Transverse colon (tissue), 3 donors: ENCODE measurements around the gene DENND1A.

Experiments
- CTCF ChIP-seq, 5 experiments: fragments of 200-600 bp in 3 of 5; fragments of 450-650 bp in 2 of 5; sonication (generic) in 3 of 5; IDR thresholded peaks; 1 replicate in 2 of 5; 2 replicates in 3 of 5; pipeline ENCODE4 v1.5.1; 2016 to 2017; ENCODE audit warnings: antibody characterized with exemption in 5 of 5, inconsistent platforms in 3 of 5, mild to moderate bottlenecking in 2 of 5, moderate library complexity in 1 of 5
- EP300 ChIP-seq: sonication (generic); formaldehyde crosslinking; IDR thresholded peaks from one replicate; pipeline ENCODE4 v1.6.1; 2017; ENCODE audit warnings: antibody characterized with exemption, low read depth
- POLR2A ChIP-seq: fragments of 450-650 bp; IDR thresholded peaks from one replicate; pipeline ENCODE4 v1.6.1; 2016; ENCODE audit warnings: antibody characterized with exemption, mild to moderate bottlenecking, moderate library complexity

- no peak for TF ChIP-seq CTCF (IDR thresholded peaks at IDR 0.05)
- no peak for TF ChIP-seq POLR2A
- no peak for TF ChIP-seq EP300
These were observed 401.4 kb downstream of the DENND1A start for GRCh38 chr9:123528501-123528900.
